ENCODE results near the gene KIF21B.

KIF21B gene

GRCh38 chr1:201048521-201048920 is 25.0 kb upstream of the KIF21B start:
- no peak for DNase-seq

GRCh38 chr1:201044119-201044518 is 20.6 kb upstream of the KIF21B start:
- DNase-seq: no peak

- no peak for DNase-seq
Measured at GRCh38 chr1:201042779-201043461, 19.4 kb upstream of the KIF21B start.

GRCh38 chr1:201041011-201041410 is 17.5 kb upstream of the KIF21B start:
- no peak for DNase-seq

- DNase-seq: no peak
Measured at GRCh38 chr1:201039876-201040275, 16.4 kb upstream of the KIF21B start.

GRCh38 chr1:201039418-201039817 is 15.9 kb upstream of the KIF21B start:
- no peak for DNase-seq

GRCh38 chr1:201038186-201038876 is 14.8 kb upstream of the KIF21B start:
- DNase-seq: no peak

GRCh38 chr1:201036188-201036842 is 12.8 kb upstream of the KIF21B start:
- no peak for DNase-seq

GRCh38 chr1:201034671-201035070 is 11.2 kb upstream of the KIF21B start:
- DNase-seq: no peak

- no peak for DNase-seq
Measured at GRCh38 chr1:201032408-201032807, 8.9 kb upstream of the KIF21B start.

- no peak for DNase-seq
Measured at GRCh38 chr1:201028461-201028889, 5.0 kb upstream of the KIF21B start.

GRCh38 chr1:201026836-201027235 is 3.3 kb upstream of the KIF21B start:
- no peak for DNase-seq

GRCh38 chr1:201026234-201026633 is 2.7 kb upstream of the KIF21B start:
- no peak for DNase-seq

GRCh38 chr1:201025571-201026002 is 2.1 kb upstream of the KIF21B start:
- no peak for DNase-seq

GRCh38 chr1:201024625-201024998 is 1.1 kb upstream of the KIF21B start:
- no peak for DNase-seq

- no peak for DNase-seq
Measured at GRCh38 chr1:201023920-201024624, 558 bp upstream of the KIF21B start.

GRCh38 chr1:201022820-201023516 is 546 bp downstream of the KIF21B start:
- DNase-seq: no peak

- no peak for DNase-seq
Measured at GRCh38 chr1:201022493-201022819, 1.1 kb downstream of the KIF21B start.

- no peak for DNase-seq
Measured at GRCh38 chr1:201021630-201022492, 1.7 kb downstream of the KIF21B start.

- DNase-seq: no peak
Measured at GRCh38 chr1:201020721-201021629, 2.5 kb downstream of the KIF21B start.

GRCh38 chr1:201020040-201020591 is 3.4 kb downstream of the KIF21B start:
- DNase-seq: no peak

Data from NCI-H748 treated with DMSO at 0.1 percent for 48 hours (cell line).